Measurements from ENCODE around the gene SEC61B.

DNA sequence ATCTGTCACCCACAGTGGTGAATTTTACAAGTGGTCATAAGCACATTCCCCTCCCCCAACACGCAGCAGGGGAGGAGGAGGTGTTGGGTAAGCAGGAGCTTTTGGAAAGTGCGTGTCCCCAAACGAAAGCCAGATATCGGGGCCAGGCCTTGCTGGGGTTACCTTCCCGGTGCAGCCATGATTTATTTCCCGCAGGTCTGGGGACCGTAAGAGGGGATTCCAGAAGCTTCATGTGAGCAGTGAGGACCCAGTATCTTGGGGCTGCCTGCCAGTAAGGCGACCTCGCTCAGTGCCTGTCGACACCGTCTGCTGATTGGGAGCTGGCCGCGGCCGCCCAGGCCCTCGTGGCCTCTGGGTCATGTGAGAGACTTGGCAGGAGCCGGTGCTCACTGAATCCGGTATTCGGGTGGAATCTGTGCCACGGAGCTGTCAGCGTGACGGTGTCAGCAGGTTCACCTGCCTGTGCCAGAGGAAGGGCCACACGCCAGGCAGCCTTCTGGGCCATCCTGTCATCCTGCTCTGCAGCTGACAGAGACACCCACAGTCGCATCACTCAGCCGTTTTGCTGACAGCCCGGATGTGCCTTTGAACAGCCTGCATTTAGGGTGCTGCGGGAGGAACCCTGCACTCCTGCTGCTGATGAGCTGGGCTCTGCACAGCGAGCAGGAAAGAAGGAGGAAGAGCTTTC lies 37.3 kb downstream of the SEC61B start:
- TF ChIP-seq, protein P1, sequence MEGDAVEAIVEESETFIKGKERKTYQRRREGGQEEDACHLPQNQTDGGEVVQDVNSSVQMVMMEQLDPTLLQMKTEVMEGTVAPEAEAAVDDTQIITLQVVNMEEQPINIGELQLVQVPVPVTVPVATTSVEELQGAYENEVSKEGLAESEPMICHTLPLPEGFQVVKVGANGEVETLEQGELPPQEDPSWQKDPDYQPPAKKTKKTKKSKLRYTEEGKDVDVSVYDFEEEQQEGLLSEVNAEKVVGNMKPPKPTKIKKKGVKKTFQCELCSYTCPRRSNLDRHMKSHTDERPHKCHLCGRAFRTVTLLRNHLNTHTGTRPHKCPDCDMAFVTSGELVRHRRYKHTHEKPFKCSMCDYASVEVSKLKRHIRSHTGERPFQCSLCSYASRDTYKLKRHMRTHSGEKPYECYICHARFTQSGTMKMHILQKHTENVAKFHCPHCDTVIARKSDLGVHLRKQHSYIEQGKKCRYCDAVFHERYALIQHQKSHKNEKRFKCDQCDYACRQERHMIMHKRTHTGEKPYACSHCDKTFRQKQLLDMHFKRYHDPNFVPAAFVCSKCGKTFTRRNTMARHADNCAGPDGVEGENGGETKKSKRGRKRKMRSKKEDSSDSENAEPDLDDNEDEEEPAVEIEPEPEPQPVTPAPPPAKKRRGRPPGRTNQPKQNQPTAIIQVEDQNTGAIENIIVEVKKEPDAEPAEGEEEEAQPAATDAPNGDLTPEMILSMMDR (IDR thresholded peaks at IDR 0.05): no peak
- TF ChIP-seq EZH2 (IDR thresholded peaks at IDR 0.05): no peak

Data from neural progenitor cell (in vitro differentiated cells).